HG03432 (cell line): ENCODE data around the gene ZCCHC7.

Source experiments
- ATAC-seq: cut with Tn5 transposase; IDR thresholded peaks from one replicate; pipeline ENCODE4 v1.9.1; 2021; ENCODE audit warnings: mild to moderate bottlenecking, moderate library complexity; ENCODE audit not compliant: unreplicated experiment

ZCCHC7 gene

DNA sequence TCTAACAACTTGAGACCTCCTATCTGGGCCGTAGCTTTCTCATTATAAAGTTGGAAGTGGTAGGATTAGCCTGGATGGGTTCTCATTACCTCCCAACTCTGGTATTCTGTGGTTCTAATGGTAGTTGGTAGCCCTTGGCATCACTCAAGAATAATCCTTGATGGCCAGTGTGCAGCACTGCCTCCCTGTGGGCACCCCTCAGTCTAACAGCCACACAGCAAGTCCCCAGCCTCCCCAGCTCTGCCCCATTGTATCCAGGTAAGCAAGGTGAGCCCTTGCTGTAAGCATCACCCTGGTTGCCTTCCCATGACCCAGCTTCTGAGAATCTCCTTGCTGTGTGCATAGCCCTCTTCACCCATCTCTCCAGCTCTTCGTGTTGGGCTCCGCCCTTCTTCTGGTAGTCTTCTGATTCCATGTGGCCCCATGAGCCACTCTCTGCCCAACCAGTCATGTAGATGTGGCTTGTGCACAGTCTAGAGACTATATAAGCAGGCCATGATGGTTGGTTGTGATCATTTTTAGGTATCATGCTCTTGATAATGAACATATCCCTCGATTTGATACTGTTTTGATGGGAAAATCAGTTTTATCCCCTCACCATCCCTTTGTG lies 244.5 kb downstream of the ZCCHC7 start:
- no peak for ATAC-seq

DNA sequence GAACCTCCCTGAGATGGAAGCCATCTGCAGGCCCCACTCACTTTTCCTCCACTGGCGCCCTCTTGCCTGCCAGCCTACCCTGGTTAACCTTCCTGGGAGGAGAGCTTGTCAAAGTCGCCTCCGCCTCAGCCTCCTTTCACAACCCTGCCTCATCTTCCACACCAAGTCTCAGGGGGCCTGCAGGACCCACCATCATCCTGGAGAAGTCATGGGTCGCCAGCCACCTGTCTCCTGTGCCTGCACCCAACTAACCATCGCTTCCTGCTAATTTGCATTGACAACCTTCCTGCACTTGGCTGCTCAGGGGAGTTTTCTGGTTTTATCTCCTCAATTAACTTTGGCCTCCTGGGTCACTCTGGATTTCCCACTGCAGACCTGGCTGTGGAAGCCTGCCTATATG lies 249.3 kb downstream of the ZCCHC7 start:
- peak; percentile 48 for ATAC-seq

DNA sequence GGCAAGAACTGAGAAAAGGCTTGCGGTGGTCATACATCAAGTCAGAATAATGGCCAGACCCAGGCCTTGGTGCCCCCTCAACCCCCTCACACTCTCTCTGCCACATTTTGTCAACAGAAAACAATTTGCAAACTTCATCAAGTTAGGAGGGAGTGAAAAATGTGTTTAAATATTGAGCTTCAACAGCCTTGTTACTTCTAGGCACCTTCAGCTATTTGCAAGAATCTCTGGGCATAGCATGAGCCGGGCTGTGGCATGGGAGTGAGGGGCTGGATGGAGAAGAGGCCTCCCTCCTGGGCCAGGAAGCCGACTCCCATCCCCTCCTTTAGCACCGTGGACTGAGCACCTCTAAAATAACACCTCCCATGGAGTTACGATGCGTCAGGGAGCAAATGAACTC lies 249.9 kb downstream of the ZCCHC7 start:
- ATAC-seq: no peak

DNA sequence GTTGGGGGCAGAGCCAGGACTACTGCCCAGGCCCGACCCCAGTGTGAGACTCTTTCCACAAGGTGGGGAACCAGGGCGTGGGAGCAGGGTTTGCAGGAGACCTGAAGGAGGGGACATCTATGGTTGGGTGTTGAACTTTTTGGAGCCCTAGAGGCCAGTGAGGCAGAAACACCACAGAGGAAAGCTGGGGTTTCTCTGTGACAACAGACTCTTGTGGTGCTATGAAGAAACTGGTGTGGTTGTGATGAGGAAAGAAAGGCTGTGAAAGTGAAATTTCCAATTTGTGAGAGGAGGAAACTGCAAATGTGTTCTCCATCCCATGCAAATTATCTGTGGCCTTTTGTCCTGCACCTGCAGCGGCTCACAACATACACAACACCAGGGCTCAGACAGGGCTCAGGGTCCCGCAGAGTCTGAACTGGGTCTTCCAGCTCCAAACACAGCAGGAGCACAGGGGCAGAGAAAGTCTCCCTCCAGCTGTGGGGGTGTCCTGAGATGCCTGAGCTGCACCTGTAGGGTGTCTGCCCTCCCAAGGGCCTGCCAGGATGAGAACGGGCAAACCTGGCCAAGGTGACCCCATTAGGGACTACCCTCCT lies 250.7 kb downstream of the ZCCHC7 start:
- peak; percentile 64 for ATAC-seq

DNA sequence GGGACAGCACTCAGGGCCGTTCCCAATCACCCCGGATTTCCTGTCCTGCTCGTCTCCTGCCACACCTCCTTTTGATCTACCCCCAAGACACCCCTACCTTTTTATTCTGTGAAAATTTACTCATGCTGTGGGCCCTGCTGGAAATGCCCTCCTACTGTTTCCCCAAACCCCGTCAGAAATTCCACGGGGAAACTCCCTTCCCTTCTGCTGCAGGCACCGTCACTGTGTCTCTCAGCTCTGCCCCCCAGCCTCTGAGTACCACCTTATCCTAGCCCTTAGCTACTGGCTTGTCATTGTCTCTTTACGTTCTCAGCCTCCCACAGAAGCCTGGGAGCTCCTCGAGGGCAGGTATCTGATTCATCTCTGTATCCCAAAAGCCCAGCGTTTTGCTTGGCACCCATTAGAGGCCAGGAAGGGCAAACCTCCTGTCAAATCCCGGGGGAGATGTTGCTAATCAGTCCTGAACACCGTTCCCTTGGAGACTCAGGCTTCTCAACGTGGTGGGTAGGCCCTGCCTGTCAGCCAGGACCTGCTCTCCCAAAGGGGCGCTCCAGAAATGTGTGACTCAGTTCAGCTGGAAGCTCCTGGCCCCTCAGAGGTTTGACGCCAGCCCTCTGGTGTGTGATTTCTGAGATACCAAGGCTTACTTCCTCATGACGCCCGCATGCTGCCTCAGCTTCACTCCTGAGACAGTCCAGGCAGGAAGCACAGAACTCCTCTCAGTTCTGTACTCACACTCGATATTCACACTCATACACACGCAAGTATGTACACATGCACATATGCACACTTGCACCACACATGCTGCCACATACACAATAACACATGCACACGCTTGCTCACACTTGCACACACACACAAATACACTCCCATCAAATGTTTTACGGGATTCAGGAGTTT lies 251.4 kb downstream of the ZCCHC7 start:
- ATAC-seq: peak; percentile 20

DNA sequence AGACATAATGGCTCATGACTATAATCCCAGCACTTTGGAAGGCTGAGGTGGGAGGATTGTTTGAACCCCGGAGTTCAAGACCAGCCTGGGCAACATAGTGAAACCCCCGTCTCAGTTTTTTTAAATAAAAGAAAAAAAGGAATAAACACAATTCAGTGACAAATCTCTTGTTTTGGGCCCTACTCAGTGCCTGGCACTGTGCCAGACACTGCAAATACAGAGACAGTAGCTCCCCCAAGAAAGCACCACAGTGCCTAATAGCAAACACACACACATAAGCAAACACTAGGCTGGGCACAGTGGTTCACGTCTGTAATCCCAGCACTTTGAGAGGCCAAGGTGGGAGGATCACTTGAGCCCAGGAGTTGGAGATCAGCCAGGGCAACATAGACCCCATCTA lies 252.5 kb downstream of the ZCCHC7 start:
- ATAC-seq: no peak

DNA sequence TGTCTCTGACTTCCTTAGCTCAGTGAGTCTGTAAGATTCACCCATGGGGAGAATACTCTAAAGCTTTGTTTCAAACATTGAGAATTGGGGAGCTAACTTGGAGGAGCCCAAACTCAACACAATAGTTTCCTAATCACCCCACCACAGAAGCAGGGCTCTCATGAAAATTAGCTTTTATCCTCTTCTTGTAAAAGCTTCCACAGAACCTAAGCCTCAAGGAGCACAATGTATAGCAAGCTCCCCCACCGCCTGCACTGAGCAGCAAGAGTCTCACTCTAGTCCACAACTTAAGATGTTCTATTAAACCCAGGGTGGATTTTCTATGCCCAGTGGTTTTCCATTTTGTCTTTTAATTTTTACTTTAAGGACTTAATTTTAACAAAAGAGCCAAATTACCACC lies 253.2 kb downstream of the ZCCHC7 start:
- no peak for ATAC-seq

DNA sequence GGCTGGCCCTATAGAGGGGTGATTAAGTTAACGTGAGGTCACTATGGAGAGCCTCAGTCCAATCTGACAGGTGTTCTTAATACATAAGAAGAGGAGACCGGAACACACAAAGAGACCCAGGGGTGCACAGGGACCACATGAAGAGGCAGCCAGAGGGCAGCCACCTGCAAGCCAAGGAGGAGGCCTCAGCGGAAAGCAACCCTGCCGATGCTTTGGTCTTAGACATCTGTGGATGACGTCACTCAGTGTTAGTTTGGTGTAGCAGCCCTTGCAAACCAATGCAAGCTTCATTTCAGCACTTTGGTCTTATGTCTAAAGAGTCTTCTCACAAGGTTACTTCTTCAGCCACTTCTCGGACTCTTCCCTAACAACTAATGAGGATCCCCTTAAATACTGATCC lies 254.5 kb downstream of the ZCCHC7 start:
- no peak for ATAC-seq

DNA sequence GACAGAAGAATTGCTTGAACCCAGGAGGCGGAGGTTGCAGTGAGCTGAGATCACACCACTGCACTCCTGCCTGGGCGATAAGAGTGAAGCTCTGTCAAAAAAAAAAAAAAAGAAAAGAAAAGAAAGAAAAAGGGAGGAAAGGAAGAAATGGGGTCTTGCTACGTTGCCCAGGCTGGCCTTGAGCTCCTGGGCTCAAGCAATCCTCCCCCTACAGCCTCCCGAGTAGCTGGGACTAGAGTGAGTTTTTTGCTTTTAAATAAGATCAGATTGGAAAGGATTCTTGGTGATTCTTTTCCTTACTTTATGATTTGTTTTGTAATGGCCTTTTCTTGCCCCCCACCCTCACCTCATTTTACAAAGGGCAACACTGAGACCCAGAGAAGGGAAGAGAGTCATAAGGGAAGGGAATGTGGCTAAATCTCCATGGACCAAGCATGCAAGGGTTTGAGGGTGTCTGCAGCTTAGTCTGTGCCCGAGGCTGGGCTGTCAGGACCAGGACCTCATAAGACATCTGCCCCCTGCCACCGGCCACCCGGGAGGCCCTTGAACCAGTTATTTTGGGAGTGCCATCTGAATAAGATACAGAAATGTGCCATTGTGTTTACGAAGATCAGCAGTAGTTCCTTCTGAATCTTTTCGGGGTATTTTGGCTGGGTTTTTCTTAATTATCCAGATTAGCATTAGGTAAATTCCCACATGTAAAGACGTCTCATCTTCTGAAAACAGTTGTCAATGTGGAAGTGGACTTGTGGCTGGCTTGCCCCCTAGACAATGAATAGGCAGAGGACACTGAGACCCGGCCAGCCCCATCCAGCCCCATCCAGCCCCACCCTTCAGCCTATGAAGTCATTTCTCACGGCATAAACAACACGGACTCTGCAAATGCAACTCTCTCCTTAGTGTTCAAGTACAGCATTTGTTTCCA lies 257.6 kb downstream of the ZCCHC7 start:
- no peak for ATAC-seq

DNA sequence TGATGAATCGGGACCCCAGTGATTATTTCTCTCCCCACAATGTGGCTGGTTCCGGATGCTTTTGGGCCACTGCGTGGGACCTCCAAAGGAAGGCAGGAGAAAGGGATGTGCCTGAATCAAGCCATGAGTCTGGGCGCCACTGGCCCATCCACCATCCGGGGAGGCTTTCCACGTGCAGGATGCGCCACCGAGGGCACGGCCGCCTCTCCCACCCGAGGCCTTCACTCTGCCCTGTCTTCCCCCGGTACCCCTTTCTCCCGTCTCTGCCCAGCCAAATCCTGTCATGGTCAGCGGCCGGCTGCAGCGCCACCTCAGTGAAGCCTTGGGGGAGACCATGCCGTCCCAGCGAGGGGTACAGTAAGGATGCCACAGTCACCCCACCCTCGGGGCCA lies 258.2 kb downstream of the ZCCHC7 start:
- no peak for ATAC-seq

DNA sequence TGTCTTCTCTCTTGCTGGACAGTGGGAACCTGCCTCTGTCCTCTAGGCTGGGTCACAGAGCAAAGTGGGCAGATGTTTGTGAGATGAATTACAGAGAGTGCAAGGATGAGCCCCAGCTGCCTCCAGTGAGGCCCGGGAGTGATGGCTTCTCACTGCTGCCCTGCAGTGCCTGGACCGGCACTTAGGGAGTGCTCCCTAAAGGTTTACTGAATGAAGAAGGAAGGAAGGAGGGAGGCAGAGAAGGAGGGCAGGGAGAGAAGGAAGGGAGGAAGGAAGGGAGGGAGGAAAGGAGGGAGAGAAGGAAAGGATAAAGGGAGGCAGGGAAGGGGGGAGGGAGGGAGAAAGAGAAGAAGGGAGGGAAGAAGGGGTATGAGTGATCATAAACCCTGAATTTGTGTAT lies 259.5 kb downstream of the ZCCHC7 start:
- ATAC-seq: no peak

DNA sequence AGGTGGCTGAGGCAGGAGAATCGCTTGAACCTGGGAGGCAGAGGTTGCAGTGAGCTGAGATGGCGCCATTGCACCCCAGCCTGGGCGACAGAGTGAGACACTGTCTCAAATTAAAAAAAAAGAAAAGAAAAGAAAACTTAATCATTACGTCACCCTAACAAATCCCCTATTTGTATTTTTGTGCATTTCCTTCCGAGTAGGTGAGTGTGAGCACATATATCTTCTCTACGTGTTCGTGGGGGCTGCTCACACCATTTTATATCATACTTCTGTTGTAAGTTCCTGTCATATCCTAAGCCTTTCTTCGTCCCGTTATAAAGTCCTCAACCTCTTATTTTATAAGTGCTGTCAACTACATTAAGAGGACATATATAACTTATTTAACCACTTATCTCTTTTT lies 260.2 kb downstream of the ZCCHC7 start:
- ATAC-seq: no peak

DNA sequence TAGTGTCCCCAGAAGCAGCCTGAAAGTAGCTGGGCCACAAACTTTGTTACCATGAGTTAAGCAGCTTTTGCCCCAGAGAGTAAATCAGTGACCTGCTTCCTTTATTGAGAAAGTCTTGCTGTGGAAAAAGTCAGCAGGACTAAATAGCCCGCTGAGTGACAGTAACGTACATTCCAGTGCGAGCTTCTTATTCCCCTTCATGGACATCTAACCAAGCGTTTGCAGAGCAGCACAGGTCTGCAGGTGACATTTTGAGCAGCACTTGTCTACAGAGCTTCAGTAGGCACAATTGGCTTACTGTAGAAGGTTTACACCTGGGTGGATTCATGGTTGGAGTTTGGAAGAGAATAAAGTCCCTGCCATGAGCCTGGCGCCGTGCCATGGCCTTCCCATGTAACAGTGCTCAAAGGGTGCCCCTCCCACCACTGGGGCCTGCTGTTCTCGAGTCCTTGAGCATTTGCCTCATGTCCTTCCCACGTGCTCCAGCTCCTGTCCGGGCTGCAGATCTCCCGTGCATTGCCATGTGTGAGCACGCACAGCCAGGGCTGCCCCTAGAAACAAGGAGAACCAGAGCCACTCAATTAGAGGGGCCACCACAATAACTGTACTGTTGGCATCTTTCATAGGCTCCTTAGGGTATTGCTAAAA lies 260.8 kb downstream of the ZCCHC7 start:
- no peak for ATAC-seq

DNA sequence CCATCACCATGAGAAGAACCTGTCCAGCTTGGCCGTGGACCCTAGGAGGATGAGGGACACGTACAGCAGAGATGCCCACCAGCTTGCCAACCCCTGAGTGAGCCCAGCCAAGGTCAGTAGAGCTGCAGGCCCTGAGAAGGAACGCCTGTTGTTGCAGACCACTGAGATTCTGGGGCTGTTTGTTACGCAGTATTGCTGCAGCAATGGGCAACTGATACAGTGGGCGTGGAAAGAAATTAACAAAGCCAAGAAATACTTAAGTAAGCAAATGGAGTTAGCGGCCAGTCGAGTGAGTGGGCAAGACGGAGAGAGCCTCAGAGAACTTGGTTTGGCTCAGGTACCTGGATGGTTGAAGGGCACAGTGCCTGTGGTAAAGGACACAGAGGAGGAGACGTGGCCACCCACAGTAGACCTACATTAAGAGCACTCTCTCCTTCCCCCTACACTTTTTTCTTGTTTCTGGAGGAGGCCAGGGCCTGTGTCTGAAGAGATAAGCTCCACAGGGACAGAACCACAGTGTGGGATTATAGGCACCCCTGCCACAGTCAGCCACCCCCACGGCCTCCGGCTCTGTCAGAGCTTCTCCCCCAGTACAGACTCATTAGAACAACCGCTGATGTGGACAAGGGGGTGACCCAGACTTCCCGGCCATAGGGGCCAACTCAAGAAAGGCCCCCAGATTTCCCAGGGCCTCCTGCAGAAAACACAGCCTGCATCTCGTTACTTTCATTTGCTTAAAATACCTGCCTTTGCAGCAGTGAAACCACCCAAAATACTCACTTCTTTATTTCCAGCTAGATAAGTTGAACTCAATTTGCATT lies 262.0 kb downstream of the ZCCHC7 start:
- peak; percentile 50 for ATAC-seq

DNA sequence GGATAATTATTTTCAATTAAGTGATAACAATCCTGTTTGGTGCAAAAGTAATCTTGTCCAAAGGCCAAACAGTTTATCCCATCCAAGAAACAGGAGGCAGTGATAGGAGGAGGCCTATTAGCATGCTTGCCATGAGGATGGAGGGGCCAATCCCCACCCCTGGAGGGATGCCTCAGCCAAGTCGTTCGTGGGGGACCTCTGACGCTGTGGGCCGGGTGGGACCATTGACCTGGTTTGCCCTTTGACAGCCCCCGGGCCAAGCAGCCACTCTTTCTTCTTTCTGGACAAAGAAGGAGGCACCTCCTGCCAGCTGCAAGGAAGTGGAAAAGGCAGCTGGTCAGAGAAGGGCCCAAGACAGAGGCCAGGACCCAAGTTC lies 262.6 kb downstream of the ZCCHC7 start:
- peak; percentile 26 for ATAC-seq

DNA sequence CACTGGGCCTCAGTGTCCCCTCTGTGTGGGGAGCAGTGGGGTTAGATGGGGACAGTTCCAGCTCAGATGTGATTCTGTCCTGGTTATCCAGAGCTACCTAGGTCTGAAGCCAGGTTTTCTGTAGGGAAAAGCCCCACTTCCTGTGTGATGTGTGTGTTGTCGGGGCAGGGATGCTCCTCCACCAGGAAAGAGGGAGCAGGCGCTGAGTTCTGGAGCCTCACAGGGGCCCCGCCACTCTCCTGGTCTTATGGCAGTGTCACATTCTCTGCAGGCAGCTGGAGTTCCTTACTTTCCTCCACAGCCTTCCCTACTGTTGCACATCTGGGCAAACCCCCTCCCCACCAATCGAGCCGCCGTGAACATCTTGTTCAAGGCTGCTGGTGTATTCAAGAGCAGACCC lies 263.0 kb downstream of the ZCCHC7 start:
- no peak for ATAC-seq

DNA sequence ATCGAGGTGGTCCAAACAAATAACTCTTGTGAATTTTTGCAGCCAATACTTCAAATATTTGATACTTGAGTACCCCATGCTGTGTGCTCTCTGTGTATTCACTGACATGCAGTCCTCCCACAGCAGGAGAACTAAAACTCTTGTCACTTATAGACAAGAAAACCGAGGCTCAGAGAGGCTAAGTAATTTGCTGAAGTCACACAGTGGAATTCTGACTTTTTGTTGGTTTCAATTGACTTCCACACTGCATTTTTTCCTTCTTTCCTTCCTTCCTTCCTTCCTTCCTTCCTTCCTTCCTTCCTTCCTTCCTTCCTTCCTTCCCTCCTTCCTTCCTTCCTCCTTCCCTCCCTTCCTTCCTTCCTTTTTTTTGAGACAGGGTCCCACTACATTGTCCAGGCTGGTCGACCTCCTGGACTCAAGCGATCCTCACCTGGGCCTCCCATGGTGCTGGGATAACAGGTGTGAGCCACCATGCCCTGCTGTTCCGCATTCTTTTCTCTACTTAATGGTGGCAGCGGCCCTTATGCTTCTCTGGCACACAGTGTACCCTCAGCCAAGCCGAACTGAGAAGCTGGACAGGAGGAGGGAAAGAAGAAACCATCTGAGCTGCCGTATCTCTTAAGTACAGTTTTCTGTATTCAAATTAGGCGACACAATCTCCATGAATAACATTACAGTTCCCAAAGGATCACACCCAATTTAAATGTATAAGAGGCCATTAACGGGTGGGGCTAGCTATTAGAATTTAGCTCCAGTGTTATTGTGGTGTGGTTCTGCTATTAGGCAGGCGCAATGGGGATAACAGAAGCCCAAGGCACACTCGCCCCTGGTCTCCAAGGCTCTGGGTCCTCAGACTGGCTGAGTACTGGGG lies 263.7 kb downstream of the ZCCHC7 start:
- no peak for ATAC-seq

DNA sequence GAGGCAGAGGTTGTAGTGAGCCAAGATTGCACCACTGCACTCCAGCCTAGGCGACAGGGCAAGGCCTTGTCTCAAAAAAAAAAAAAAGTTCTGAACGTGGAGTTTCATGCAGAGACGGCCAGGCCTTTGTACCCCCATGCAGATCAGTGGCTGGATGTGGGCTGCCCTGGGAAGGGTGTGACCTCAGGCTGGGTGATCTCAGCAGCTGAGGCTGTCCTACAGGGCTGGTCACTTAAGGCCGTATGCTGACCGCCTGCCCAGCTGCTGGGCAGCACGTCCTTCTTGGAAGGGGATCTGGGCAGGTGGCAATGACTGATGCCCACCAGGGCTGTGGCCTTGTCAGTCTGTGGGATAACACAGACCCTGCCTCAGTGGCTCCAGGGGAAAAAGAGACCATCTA lies 264.9 kb downstream of the ZCCHC7 start:
- ATAC-seq: no peak

DNA sequence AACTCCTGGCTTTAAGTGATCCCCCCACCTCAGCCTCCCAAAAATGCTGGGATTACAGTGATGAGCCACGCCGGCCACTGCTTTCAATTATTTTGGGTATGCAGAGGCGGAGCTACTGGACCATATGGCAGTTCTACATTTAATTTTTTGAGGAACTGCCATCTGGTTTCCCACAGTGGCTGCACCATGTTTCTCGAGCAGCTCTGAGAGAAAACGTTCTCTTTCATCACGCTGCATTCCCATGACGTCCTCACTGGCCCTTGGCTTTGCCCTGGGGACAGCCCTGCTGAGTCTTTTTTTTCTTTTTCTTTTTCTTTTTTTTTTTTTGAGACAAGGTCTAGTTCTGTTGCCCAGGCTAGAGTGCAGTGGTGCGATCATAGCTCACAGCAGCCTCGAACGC lies 266.6 kb downstream of the ZCCHC7 start:
- no peak for ATAC-seq
